Dendritic cell treated with granulocyte-macrophage colony-stimulating factor and Interleukin-4, amounts not matched to agents 40 ng/mL and 50 ng/mL, for 4 days (primary cell): ENCODE data around the gene CDCA4.

ENCODE experiments used
- H3K27ac Mint-ChIP-seq: one replicate; pipeline ENCODE4 v1.8.0; 2022; ENCODE audit warnings: mild to moderate bottlenecking, mixed read lengths
- H3K27me3 Mint-ChIP-seq: one replicate; pipeline ENCODE4 v1.8.0; 2022; ENCODE audit warnings: mild to moderate bottlenecking, mixed read lengths
- H3K36me3 Mint-ChIP-seq: one replicate; pipeline ENCODE4 v1.8.0; 2022; ENCODE audit warnings: low read depth, mixed read lengths
- H3K4me1 Mint-ChIP-seq: one replicate; pipeline ENCODE4 v1.8.0; 2022; ENCODE audit warnings: low read depth, mixed read lengths
- H3K4me3 Mint-ChIP-seq: one replicate; pipeline ENCODE4 v1.8.0; 2022; ENCODE audit warnings: mild to moderate bottlenecking, moderate library complexity, mixed read lengths
- H3K9me3 Mint-ChIP-seq: one replicate; pipeline ENCODE4 v1.8.0; 2022; ENCODE audit warnings: mixed read lengths
- intact Hi-C: fragments of 100-400 bp; cut with micrococcal nuclease; formaldehyde crosslinking; loops from one replicate; pipeline ENCODE4 v1.15.0; 2022

Gene CDCA4

GRCh38 chr14:104989951-104990303, 31.0 kb downstream of the CDCA4 start:
- Mint-ChIP-seq H3K9me3 (no peaks in the 10 kb centered on the region), H3K4me3 (no peak overlapping the region), H3K27me3 (peaks cover 12% of the 10 kb centered on the region), H3K4me1 (peaks cover 18% of the 10 kb centered on the region), H3K27ac (no peak overlapping the region), H3K36me3 (peaks cover 16% of the 10 kb centered on the region)
- intact Hi-C loops, result no loop called here

- H3K4me3 Mint-ChIP-seq, result no peak overlapping the region
- peaks cover 17% of the 10 kb centered on the region for H3K27me3 Mint-ChIP-seq
- no peak overlapping the region for H3K27ac Mint-ChIP-seq
- H3K4me1 Mint-ChIP-seq, result peaks cover 23% of the 10 kb centered on the region
- peaks cover 16% of the 10 kb centered on the region for H3K36me3 Mint-ChIP-seq
- no peaks in the 10 kb centered on the region for H3K9me3 Mint-ChIP-seq
- intact Hi-C loops, result no loop called here
Observed at GRCh38 chr14:104989236-104989950, 31.5 kb downstream of the CDCA4 start.

GRCh38 chr14:104986487-104987164, 34.3 kb downstream of the CDCA4 start:
- Mint-ChIP-seq H3K27ac (peak overlapping the region; percentile 85), H3K4me3 (peak overlapping the region; percentile 75), H3K9me3 (no peaks in the 10 kb centered on the region), H3K36me3 (no peaks in the 10 kb centered on the region), H3K27me3 (peaks cover 28% of the 10 kb centered on the region), H3K4me1 (peaks cover 34% of the 10 kb centered on the region)
- intact Hi-C loops, result no loop called here

GRCh38 chr14:104985675-104986486, 35.0 kb downstream of the CDCA4 start, which contains the start of gene CLBA1:
Gene CLBA1 (plus strand): TSS chr14:104985788. CDS start chr14:104986432, 644 bp downstream.
- Mint-ChIP-seq H3K9me3 (no peaks in the 10 kb centered on the region), H3K27ac (peak within 1 kb of the TSS; percentile 85), H3K4me3 (peak within 1 kb of the TSS; percentile 75), H3K36me3 (no peaks in the 10 kb centered on the region), H3K27me3 (peaks cover 34% of the 10 kb centered on the region), H3K4me1 (peaks cover 34% of the 10 kb centered on the region)
- intact Hi-C loops, result loop anchor here (1.0 kb wide), 1 partner anchor 35 kb away; the partner anchor contains the start of gene CDCA4

GRCh38 chr14:104984056-104984894, 36.6 kb downstream of the CDCA4 start:
- Mint-ChIP-seq H3K4me1 (peaks cover 34% of the 10 kb centered on the region), H3K9me3 (no peaks in the 10 kb centered on the region), H3K27ac (peak overlapping the region; percentile 85), H3K4me3 (peak overlapping the region; percentile 75), H3K27me3 (peaks cover 50% of the 10 kb centered on the region), H3K36me3 (no peaks in the 10 kb centered on the region)
- intact Hi-C loops, result no loop called here

- Mint-ChIP-seq H3K27me3 (peaks cover 59% of the 10 kb centered on the region), H3K36me3 (no peaks in the 10 kb centered on the region), H3K27ac (no peak overlapping the region), H3K4me3 (no peak overlapping the region), H3K4me1 (peaks cover 42% of the 10 kb centered on the region), H3K9me3 (no peaks in the 10 kb centered on the region)
- intact Hi-C loops, result no loop called here
Observed at GRCh38 chr14:104983231-104983721, 37.6 kb downstream of the CDCA4 start.

GRCh38 chr14:104982548-104983230, 38.2 kb downstream of the CDCA4 start:
- intact Hi-C loops, result no loop called here
- Mint-ChIP-seq H3K27me3 (peaks cover 60% of the 10 kb centered on the region), H3K4me3 (no peak overlapping the region), H3K9me3 (no peaks in the 10 kb centered on the region), H3K36me3 (no peaks in the 10 kb centered on the region), H3K4me1 (peaks cover 45% of the 10 kb centered on the region), H3K27ac (no peak overlapping the region)

- Mint-ChIP-seq H3K36me3 (no peaks in the 10 kb centered on the region), H3K4me1 (peaks cover 43% of the 10 kb centered on the region), H3K9me3 (no peaks in the 10 kb centered on the region), H3K27ac (no peak overlapping the region), H3K27me3 (peaks cover 64% of the 10 kb centered on the region), H3K4me3 (no peak overlapping the region)
- intact Hi-C loops, result no loop called here
Observed at GRCh38 chr14:104981699-104982541, 39.0 kb downstream of the CDCA4 start.

- Mint-ChIP-seq H3K27me3 (peaks cover 65% of the 10 kb centered on the region), H3K9me3 (no peaks in the 10 kb centered on the region), H3K4me3 (no peak overlapping the region), H3K4me1 (peaks cover 39% of the 10 kb centered on the region), H3K36me3 (no peaks in the 10 kb centered on the region), H3K27ac (no peak overlapping the region)
- intact Hi-C loops, result no loop called here
Observed at GRCh38 chr14:104980611-104981531, 40.0 kb downstream of the CDCA4 start.

- no peak overlapping the region for H3K4me3 Mint-ChIP-seq
- no peaks in the 10 kb centered on the region for H3K9me3 Mint-ChIP-seq
- intact Hi-C loops, result loop anchor here (5.0 kb wide), 1 partner anchor 107 kb away; no protein-coding TSS in a partner anchor
Observed at GRCh38 chr14:104979758-104980610, 40.9 kb downstream of the CDCA4 start.

More at GRCh38 chr14:104979758-104980610, 40.9 kb downstream of the CDCA4 start:
- H3K27ac Mint-ChIP-seq, result no peak overlapping the region
- H3K36me3 Mint-ChIP-seq, result no peaks in the 10 kb centered on the region
- H3K4me1 Mint-ChIP-seq, result peaks cover 38% of the 10 kb centered on the region
- H3K27me3 Mint-ChIP-seq, result peaks cover 69% of the 10 kb centered on the region
